Stomach (tissue), 9 donors: ENCODE results near the gene TMEM87B. TPM values are rescaled to one million over a fixed set of nuclear protein-coding genes. Genes with fewer than 3 reads are reported as not detected.

Experiments used
- DNase-seq, 2 donors: peaks; one replicate each; pipeline versions ENCODE4 v3.0.0 to v3.0.0-alpha.2; 2013 to 2019
- H3K27ac ChIP-seq, 5 donors: fragments of 200-600 bp in 4 of 5; sonication (generic) in 4 of 5; one replicate each; pipeline ENCODE4 v1.5.1; 2013 to 2019; ENCODE audit warnings: mild to moderate bottlenecking in 1 of 5, moderate library complexity in 1 of 5
- H3K27me3 ChIP-seq, 3 donors: fragments of 200-600 bp; sonication (generic); one replicate each; pipeline ENCODE4 v1.5.1; 2017 to 2019; ENCODE audit warnings: mixed run types in 1 of 3
- H3K36me3 ChIP-seq, 4 donors: fragments of 200-600 bp; sonication (generic); 1 replicate in 3 of 4; 2 replicates in 1 of 4; pipeline ENCODE4 v1.5.1; 2016 to 2019
- H3K4me1 ChIP-seq, 4 donors: fragments of 200-600 bp; sonication (generic); one replicate each; pipeline ENCODE4 v1.5.1; 2016 to 2019
- H3K4me3 ChIP-seq, 4 donors: fragments of 200-600 bp; sonication (generic) in 3 of 4; one replicate each; pipeline ENCODE4 v1.5.1; 2016 to 2019; ENCODE audit warnings: mild to moderate bottlenecking in 1 of 4
- H3K9me3 ChIP-seq, 4 donors: fragments of 200-600 bp; sonication (generic); one replicate each; pipeline ENCODE4 v1.5.1; 2016 to 2019
- CTCF ChIP-seq, 7 experiments: fragments of 450-650 bp in 4 of 7; fragments of 200-600 bp in 3 of 7; sonication (generic) in 3 of 7; IDR thresholded peaks; one replicate each; pipeline ENCODE4 v1.5.1; 2016 to 2019; ENCODE audit warnings: antibody characterized with exemption in 7 of 7, control low read depth in 2 of 7, mild to moderate bottlenecking in 1 of 7
- EP300 ChIP-seq: sonication (generic); formaldehyde crosslinking; IDR thresholded peaks from one replicate; pipeline ENCODE4 v1.6.1; 2017; ENCODE audit warnings: antibody characterized with exemption
- POLR2A ChIP-seq, 4 donors: fragments of 450-650 bp; IDR thresholded peaks; one replicate each; pipeline ENCODE4 v1.6.1; 2016; ENCODE audit warnings: antibody characterized with exemption in 4 of 4, control low read depth in 2 of 4, mild to moderate bottlenecking in 1 of 4, moderate library complexity in 1 of 4
- POLR2AphosphoS5 ChIP-seq, 3 donors: sonication (generic); formaldehyde crosslinking; IDR thresholded peaks; one replicate each; pipeline ENCODE4 v1.6.1; 2016; ENCODE audit warnings: antibody characterized with exemption in 3 of 3
- WGBS, 5 donors: extraction: QIAGEN DNeasy Blood & Tissue Kit in 3 of 5; methylation state at CpG; one replicate each; pipeline versions ENCODE4 v1.1.5 to v1.1.7; 2013 to 2018; 5-methylcytosine and 5-hydroxymethylcytosine counted together
- intact Hi-C: fragments of 100-400 bp; cut with DNase I; formaldehyde crosslinking; loops from one replicate; pipeline ENCODE4 v1.15.1; 2023; ENCODE audit warnings: low total_unique reads
- polyA plus RNA-seq, 3 donors: library from polyadenylated mRNA; stranded (reverse); fragments of 200-250 nt; gene quantifications; one replicate each; pipeline ENCODE4 v1.2.3, GENCODE V29; 2013
- total RNA-seq, 5 donors: library from RNA; depleted of rRNA; stranded (reverse); fragments of >200 nt; gene quantifications; one replicate each; pipeline versions ENCODE4 v1.1.0 to v1.2.3, GENCODE V29; 2014 to 2016
- donor health status: healthy with polysubstance abuse.
- donor health status: Bipolar disorder and iron deficiency.
- donor health status: healthy.

The TMEM87B gene
- total and polyA plus RNA-seq, 8 donors, result 3.7 to 62.2 (median 16.1) TPM

DNA sequence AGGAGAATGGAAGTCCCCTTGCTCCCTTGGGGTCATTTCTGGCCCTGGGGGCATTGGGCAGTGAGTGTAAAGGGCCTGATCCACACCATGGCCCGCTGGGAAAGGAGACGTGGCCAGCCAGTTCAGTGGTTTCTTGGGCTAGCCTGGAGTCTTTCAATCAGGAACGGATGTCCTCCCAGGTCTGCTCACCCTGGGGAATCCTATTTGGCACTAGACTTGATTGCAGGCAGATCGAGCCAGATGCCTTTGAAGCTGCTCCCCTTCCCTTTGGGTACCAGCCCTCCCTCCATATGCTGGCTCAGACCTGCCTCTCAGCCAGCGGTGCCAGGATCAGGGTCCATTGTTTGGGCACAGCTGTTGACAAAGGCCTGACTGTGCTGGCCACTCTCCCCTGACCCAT is 94.1 kb downstream of the TMEM87B start:
- TF ChIP-seq CTCF (IDR thresholded peaks at IDR 0.05) (no peak), POLR2A (IDR thresholded peaks at IDR 0.05) (no peak), POLR2AphosphoS5 (IDR thresholded peaks at IDR 0.05) (no peak), EP300 (no peak)
- Histone ChIP-seq H3K27me3 (no peaks in the 10 kb centered on the region), H3K27ac (no peak overlapping the region), H3K4me3 (no peak overlapping the region), H3K4me1 (no peaks in the 10 kb centered on the region), H3K9me3 (no peaks in the 10 kb centered on the region), H3K36me3 (no peaks in the 10 kb centered on the region)
- intact Hi-C loops, result no loop called here
- 88 to 98% (median 91%) methylated on average over 5 of the region's 5 CpGs for WGBS, 5 donors
- DNase-seq, result no peak

DNA sequence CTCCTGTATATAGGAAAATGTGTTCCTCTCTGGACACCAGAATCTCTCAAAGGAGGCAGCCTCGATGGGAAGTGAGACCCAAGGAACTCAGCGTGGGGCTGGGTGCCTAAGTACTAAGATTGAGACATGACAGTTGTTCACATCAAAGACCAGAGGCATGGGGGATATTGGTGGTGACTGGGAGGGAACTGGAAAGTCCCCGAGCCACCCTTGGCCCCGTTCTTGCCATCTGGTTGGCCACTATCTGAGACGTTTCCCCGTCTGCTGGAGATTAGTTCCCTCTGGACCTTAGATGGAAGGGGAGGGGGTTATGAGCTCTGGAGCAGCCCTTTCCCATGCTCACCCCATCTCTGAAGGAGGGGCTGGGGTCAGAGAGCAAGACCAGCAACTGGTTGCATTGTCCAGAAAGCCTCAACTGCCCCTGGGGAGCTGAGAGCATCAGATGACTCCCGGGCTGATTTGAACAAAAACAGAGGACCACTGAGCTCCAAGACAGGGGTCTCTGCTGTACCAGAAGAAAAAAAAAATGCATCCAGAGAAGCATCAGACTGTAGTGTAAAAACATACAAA is 94.9 kb downstream of the TMEM87B start:
- WGBS, 5 donors, result 72 to 81% (median 78%) methylated on average over 7 of the region's 7 CpGs
- H3K27ac ChIP-seq, result no peak overlapping the region
- peak; percentile 14 to 26 for DNase-seq

DNA sequence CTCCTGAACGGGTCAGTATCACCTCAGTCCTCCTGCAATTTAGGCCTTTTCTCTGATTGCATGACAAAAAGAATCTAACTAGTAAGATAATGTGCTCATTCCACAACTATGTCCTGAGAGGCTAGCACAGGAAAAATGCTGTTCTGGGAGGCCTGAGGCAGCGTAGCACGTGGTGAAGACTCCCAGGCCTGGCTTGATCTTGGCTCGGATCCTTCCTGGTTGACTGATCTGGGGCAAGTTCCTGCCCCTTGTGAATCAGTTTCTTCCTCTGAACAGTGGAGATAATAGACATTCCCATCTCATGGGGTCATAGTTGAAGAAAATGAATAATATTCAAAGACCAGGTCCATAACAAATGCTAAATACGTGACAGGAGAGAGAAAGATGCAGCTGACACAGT is 95.4 kb downstream of the TMEM87B start:
- DNase-seq, result peak; percentile 17 to 47
- no peaks in the 10 kb centered on the region for H3K27me3 ChIP-seq
- WGBS, 5 donors, result 68 to 80% (median 76%) methylated on average over 5 of the region's 5 CpGs
- H3K27ac ChIP-seq, result no peak overlapping the region
- TF ChIP-seq CTCF (IDR thresholded peaks at IDR 0.05), result no peak
- TF ChIP-seq EP300, result no peak
- no peak for TF ChIP-seq POLR2AphosphoS5 (IDR thresholded peaks at IDR 0.05)
- TF ChIP-seq POLR2A (IDR thresholded peaks at IDR 0.05), result no peak
- H3K4me1 ChIP-seq, result peaks cover 0 to 4% (median 0%) of the 10 kb centered on the region in 4 donors
- no peaks in the 10 kb centered on the region for H3K36me3 ChIP-seq
- intact Hi-C loops, result no loop called here
- no peak overlapping the region for H3K4me3 ChIP-seq
- no peaks in the 10 kb centered on the region for H3K9me3 ChIP-seq

More for the DNA sequence above, 94.9 kb downstream of the TMEM87B start:
- Histone ChIP-seq H3K4me1 (no peaks in the 10 kb centered on the region), H3K4me3 (no peak overlapping the region), H3K27me3 (no peaks in the 10 kb centered on the region), H3K9me3 (no peaks in the 10 kb centered on the region), H3K36me3 (no peaks in the 10 kb centered on the region)
- intact Hi-C loops, result no loop called here
- TF ChIP-seq CTCF (IDR thresholded peaks at IDR 0.05), result no peak
- TF ChIP-seq EP300, result no peak
- no peak for TF ChIP-seq POLR2A (IDR thresholded peaks at IDR 0.05)
- TF ChIP-seq POLR2AphosphoS5 (IDR thresholded peaks at IDR 0.05), result no peak

GRCh38 chr2:112150851-112151250 is 95.8 kb downstream of the TMEM87B start:
- no peaks in the 10 kb centered on the region for H3K36me3 ChIP-seq
- H3K9me3 ChIP-seq, result no peaks in the 10 kb centered on the region
- peaks cover 0 to 8% (median 2%) of the 10 kb centered on the region in 4 donors for H3K4me1 ChIP-seq
- intact Hi-C loops, result no loop called here
- no peak overlapping the region for H3K27ac ChIP-seq
- no peak for TF ChIP-seq CTCF (IDR thresholded peaks at IDR 0.05)
- TF ChIP-seq EP300, result no peak
- no peak for TF ChIP-seq POLR2AphosphoS5 (IDR thresholded peaks at IDR 0.05)
- no peak for TF ChIP-seq POLR2A (IDR thresholded peaks at IDR 0.05)
- H3K27me3 ChIP-seq, result no peaks in the 10 kb centered on the region
- no peak overlapping the region for H3K4me3 ChIP-seq
- peak in 1 of 2 donors; percentile 20 for DNase-seq
- WGBS, 5 donors, result 87 to 91% (median 91%) methylated on average over 11 of the region's 11 CpGs
